ENCODE measurements around the gene LRIT1. TPM values are rescaled to one million over a fixed set of nuclear protein-coding genes. Genes with fewer than 3 reads are reported as not detected.

The LRIT1 gene
- not detected in 2 replicates for total RNA-seq (2014; rRNA removed; shearing (Covaris generic))

DNA sequence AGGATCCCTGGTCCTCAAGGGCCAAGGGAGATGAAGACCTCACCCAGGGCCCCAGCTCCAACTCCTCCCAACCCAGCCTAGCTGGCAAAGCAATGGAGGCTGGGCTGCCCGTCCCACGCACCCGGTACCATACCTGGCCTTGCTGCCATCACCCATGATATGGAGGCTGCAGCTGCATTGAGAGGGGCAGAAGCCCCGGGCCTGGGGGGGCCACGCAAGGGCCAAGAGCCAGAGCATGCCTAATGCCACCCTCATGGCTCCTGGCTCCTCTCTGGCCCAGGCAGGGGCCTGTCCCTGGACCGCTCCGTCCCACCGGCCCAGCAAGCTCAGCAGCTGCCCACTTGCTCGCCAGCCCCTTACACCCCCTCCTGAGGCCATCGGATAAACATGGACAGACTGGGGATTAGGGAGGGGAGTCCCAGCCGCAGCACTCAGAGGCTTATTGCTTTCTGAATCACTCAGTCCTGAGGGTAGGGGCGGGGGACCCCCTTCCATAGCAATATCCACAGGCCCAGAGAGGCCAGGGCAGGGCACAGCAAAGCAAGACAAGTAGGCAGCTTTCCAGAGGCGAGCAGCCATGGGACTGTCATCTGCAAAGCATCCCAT is at the start of gene LRIT1:
LRIT1 (minus strand) TSS at position 362 of the 606 bp plus-strand sequence; CDS start at position 255, 107 bp downstream.

GRCh38 chr10:84244651-84245270 is 3.4 kb upstream of the LRIT1 start, which contains the start of gene RGR:
TSS of gene RGR (plus strand) at chr10:84245053. CDS start at chr10:84245091, 38 bp downstream.

GRCh38 chr10:84225427-84226173 is 15.7 kb downstream of the LRIT1 start, which contains the start of gene LRIT2:
TSS of gene LRIT2 (minus strand) at chr10:84225544. CDS start at chr10:84225520, 24 bp downstream.

GRCh38 chr10:84194424-84195043 is 46.8 kb downstream of the LRIT1 start, which contains the start of gene CDHR1:
TSS of gene CDHR1 (plus strand) at chr10:84194537. CDS start at chr10:84194761, 224 bp downstream.

Other genes with a start within 250 kb of the LRIT1 start
- gene GHITM, start 102.0 kb downstream of the LRIT1 start, total RNA-seq (2014; rRNA removed; shearing (Covaris generic)), result 258 and 276 TPM in 2 replicates
- not detected in 2 replicates for gene GPR15LG, start 67.7 kb downstream of the LRIT1 start, total RNA-seq (2014; rRNA removed; shearing (Covaris generic))
- gene CDHR1, start 47.0 kb downstream of the LRIT1 start, total RNA-seq (2014; rRNA removed; shearing (Covaris generic)), result 0.30 and 0.50 TPM in 2 replicates
- not detected in 2 replicates for gene LRIT2, start 16.0 kb downstream of the LRIT1 start, total RNA-seq (2014; rRNA removed; shearing (Covaris generic))
- gene RGR, start 3.5 kb upstream of the LRIT1 start, total RNA-seq (2014; rRNA removed; shearing (Covaris generic)), result 0.79 and 0.85 TPM in 2 replicates
- gene CCSER2, start 87.0 kb upstream of the LRIT1 start, total RNA-seq (2014; rRNA removed; shearing (Covaris generic)), result 12.1 and 23.1 TPM in 2 replicates

All from A375 (cell line).